Putamen (tissue), 1 donor: ENCODE results near the gene STRBP.

Experiments used
- DNase-seq: peaks from one replicate; pipeline ENCODE4 v3.0.0-alpha.2; 2016; ENCODE audit warnings: low spot score

Gene STRBP

GRCh38 chr9:123097430-123098095 is 170.8 kb downstream of the STRBP start:
- DNase-seq: no peak

GRCh38 chr9:123096987-123097386 is 171.4 kb downstream of the STRBP start:
- DNase-seq: no peak

- DNase-seq: no peak
Measured at GRCh38 chr9:123093141-123093540, 175.2 kb downstream of the STRBP start.

- no peak for DNase-seq
Measured at GRCh38 chr9:123091459-123091858, 176.9 kb downstream of the STRBP start.

- DNase-seq: no peak
Measured at GRCh38 chr9:123090956-123091355, 177.4 kb downstream of the STRBP start.

- DNase-seq: no peak
Measured at GRCh38 chr9:123090198-123090896, 178.0 kb downstream of the STRBP start.

- DNase-seq: no peak
Measured at GRCh38 chr9:123089790-123090189, 178.6 kb downstream of the STRBP start.

GRCh38 chr9:123089040-123089439 is 179.3 kb downstream of the STRBP start:
- no peak for DNase-seq

- no peak for DNase-seq
Measured at GRCh38 chr9:123087359-123087888, 181.0 kb downstream of the STRBP start.

GRCh38 chr9:123085916-123086315 is 182.5 kb downstream of the STRBP start:
- DNase-seq: no peak

- DNase-seq: no peak
Measured at GRCh38 chr9:123084256-123084655, 184.1 kb downstream of the STRBP start.

GRCh38 chr9:123083680-123084079 is 184.7 kb downstream of the STRBP start:
- no peak for DNase-seq

- DNase-seq: no peak
Measured at GRCh38 chr9:123081824-123082223, 186.6 kb downstream of the STRBP start.

- DNase-seq: no peak
Measured at GRCh38 chr9:123080444-123080843, 187.9 kb downstream of the STRBP start.

- no peak for DNase-seq
Measured at GRCh38 chr9:123074628-123075027, 193.8 kb downstream of the STRBP start.

GRCh38 chr9:123073991-123074422 is 194.4 kb downstream of the STRBP start:
- DNase-seq: no peak

GRCh38 chr9:123073441-123073840 is 194.9 kb downstream of the STRBP start:
- DNase-seq: no peak

GRCh38 chr9:123072407-123072995 is 195.9 kb downstream of the STRBP start:
- peak; percentile 72 for DNase-seq
